ENCODE data around the gene MLYCD. TPM values are rescaled to one million over a fixed set of nuclear protein-coding genes. Genes with fewer than 3 reads are reported as not detected.
"Not testable (repeated sequence)": the region's sequence is repeated elsewhere in the genome, so short reads cannot be mapped to it uniquely, and the experiment has no call there.

MLYCD gene
- total RNA-seq, 1 donor from 2014 or later = 7.4 TPM

DNA sequence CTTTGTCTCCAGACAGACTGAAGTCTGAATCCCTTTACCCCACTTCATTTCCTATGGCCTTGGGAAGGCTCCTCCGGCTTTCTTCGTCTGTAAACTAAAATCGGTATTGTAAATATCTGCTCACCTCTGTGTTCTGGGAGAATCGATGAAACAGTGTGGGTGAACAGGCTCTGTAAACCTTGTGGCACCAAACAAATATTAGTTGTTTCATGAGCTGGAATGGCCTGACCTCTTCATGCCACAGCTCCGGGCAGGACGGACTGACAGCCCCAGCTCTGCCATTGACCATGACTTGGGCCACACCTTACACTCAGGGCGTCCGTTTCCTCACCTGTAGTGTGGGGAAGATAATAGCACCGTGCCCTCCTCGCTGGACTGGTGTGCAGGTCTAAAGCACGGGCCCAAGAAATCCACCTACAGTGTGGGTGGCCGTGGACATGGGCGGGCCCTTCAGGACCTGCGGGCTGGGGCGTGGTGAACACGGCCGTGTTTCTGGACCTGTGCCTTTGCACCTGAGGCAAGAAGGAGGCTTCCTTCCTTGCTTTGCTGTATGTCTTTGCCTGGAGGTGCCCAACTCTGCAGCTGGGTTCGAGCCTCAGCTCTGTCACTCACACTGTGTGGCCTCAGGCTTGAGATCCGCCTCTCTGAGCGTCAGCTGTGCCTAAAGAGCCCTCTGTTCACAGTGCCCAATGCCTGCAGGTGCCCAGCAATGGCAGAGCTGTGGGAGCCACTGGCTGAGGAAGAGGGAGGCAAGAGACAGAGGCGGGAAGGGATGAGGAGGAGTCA lies 48.1 kb downstream of the MLYCD start:
- no peak overlapping the region for H3K27ac Mint-ChIP-seq
- no peak for DNase-seq (ENCODE audit: low spot score in 2 of 2, unreplicated experiment in 2 of 2)
- H3K27me3 Mint-ChIP-seq (ENCODE audit: low read depth) = no peaks in the 10 kb centered on the region
- no peaks in the 10 kb centered on the region for H3K9me3 Mint-ChIP-seq
- H3K4me1 Mint-ChIP-seq = no peaks in the 10 kb centered on the region
- no peaks in the 10 kb centered on the region for H3K36me3 Mint-ChIP-seq
- H3K4me3 Mint-ChIP-seq = no peak overlapping the region
- TF ChIP-seq, protein P1, sequence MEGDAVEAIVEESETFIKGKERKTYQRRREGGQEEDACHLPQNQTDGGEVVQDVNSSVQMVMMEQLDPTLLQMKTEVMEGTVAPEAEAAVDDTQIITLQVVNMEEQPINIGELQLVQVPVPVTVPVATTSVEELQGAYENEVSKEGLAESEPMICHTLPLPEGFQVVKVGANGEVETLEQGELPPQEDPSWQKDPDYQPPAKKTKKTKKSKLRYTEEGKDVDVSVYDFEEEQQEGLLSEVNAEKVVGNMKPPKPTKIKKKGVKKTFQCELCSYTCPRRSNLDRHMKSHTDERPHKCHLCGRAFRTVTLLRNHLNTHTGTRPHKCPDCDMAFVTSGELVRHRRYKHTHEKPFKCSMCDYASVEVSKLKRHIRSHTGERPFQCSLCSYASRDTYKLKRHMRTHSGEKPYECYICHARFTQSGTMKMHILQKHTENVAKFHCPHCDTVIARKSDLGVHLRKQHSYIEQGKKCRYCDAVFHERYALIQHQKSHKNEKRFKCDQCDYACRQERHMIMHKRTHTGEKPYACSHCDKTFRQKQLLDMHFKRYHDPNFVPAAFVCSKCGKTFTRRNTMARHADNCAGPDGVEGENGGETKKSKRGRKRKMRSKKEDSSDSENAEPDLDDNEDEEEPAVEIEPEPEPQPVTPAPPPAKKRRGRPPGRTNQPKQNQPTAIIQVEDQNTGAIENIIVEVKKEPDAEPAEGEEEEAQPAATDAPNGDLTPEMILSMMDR (IDR thresholded peaks at IDR 0.05; ENCODE audit: unreplicated experiment) = no peak

DNA sequence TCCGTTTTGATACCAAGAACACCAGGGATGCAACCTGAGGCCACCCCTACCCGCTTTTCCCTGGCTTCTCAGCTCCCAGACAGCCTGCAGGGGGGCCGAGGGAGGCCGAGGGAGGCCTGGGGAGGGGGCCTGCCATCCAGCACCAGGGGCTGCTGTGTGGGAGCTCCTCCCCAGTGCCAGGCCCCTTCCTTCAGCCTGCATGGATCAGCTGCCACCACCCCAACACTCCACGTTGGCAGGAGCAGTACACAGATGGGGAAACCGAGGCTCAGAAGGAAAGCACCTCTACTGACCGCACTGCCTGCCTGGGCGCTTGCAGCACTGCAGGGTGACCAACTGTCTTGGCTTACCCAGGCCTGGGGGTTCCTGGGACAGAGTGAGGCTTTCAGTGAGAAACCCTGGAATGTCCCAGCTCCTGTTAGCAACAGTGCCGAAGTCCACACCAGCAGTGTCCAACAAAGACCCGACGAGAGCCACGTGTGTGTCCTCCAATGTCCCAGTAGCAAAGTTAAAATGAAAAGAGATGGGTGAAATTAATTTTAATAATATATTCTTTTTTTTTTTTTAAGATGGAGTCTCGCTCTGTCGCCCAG lies 48.8 kb downstream of the MLYCD start:
- no peaks in the 10 kb centered on the region for H3K27me3 Mint-ChIP-seq (ENCODE audit: low read depth)

DNA sequence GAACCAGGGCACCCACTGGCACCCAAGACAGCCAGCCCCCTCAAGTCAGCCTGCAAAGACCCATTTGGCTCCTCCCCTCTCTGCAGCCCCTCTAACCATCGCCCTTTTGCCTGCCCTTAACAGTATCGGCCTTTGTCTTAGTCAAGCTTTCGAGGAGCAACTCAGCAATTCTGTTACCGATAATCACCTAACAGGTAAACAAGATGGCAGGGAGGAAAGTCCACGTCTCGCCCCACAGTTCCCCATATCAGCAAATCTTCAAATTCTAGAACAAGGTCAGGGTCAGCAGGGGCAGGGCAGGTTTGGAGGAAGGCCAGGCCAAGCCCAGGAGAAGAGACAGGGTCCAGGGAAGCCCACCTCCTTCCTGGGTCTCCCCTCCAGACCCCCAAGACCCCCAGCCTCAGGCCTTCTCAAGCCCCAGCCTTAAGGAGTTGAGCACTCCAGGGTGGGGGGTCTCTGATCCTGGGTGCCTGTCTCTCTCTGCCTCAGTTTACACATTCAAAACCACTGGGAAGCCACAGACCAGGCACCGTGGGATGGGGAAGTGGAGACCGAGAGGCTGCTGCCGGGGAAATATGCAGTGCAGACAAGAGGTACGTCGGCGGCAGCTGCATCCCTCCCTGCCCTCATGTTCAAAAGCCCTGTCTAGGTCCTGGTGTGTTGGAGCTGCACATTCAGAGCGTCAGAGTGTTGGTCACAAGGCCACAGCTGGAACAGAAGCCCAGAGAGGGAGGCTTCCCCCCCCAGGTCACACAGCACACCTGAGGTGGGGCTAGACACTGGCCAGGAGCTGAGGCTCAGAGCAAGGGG lies 50.2 kb downstream of the MLYCD start:
- no peak for DNase-seq (ENCODE audit: low spot score in 2 of 2, unreplicated experiment in 2 of 2)
- TF ChIP-seq, protein P1 (IDR thresholded peaks at IDR 0.05; ENCODE audit: unreplicated experiment) = no peak
- Mint-ChIP-seq H3K27me3 (ENCODE audit: low read depth) (no peaks in the 10 kb centered on the region), H3K4me1 (peaks cover 10% of the 10 kb centered on the region), H3K4me3 (no peak overlapping the region), H3K36me3 (no peaks in the 10 kb centered on the region), H3K9me3 (no peaks in the 10 kb centered on the region), H3K27ac (peak overlapping the region; percentile 12)

More for the DNA sequence above, 48.8 kb downstream of the MLYCD start:
- TF ChIP-seq, protein P1 (IDR thresholded peaks at IDR 0.05; ENCODE audit: unreplicated experiment) = no peak
- DNase-seq (ENCODE audit: low spot score in 2 of 2, unreplicated experiment in 2 of 2) = no peak
- Mint-ChIP-seq H3K4me3 (no peak overlapping the region), H3K36me3 (no peaks in the 10 kb centered on the region), H3K27ac (no peak overlapping the region), H3K9me3 (no peaks in the 10 kb centered on the region), H3K4me1 (no peaks in the 10 kb centered on the region)

DNA sequence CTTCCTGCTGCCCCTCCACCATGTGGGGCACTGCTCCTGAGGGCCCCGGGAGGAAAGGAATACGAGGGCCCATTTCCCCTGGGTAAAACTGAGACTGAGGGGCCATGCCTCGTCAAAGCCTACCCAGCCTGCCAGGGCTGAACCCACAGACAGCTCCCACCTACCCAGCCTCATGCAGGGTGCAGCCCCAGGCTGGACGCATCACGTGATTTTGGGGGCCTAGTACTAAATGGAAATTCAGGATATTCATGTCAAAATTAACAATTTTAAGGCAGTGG lies 50.7 kb downstream of the MLYCD start:
- H3K27me3 Mint-ChIP-seq (ENCODE audit: low read depth) = peaks cover 1% of the 10 kb centered on the region
- no peaks in the 10 kb centered on the region for H3K9me3 Mint-ChIP-seq
- no peak overlapping the region for H3K27ac Mint-ChIP-seq
- DNase-seq (ENCODE audit: low spot score in 2 of 2, unreplicated experiment in 2 of 2) = no peak
- peaks cover 15% of the 10 kb centered on the region for H3K4me1 Mint-ChIP-seq
- no peaks in the 10 kb centered on the region for H3K36me3 Mint-ChIP-seq
- TF ChIP-seq, protein P1 (IDR thresholded peaks at IDR 0.05; ENCODE audit: unreplicated experiment) = no peak
- no peak overlapping the region for H3K4me3 Mint-ChIP-seq

DNA sequence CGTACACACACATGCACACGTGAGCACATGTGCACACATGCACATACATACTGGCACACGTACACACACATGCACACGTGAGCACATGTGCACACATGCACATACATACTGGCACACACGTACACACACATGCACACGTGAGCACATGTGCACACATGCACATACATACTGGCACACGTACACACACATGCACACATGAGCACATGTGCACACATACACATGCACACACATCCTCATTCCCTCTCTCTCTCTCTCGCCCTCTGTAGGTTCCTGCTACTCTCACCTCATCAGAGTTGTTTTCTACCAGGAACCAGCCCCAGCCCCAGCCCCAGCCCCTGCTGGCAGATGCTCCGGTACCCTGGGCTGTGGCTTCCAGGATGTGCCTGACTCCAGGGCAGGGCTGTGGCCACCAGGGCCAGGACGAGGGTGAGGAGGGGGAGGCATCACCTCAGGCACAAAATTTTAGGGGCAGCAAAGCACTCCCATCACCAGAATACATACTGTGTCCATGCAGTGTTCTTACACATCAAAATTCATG lies 52.0 kb downstream of the MLYCD start:
- H3K4me3 Mint-ChIP-seq; H3K27me3 Mint-ChIP-seq (ENCODE audit: low read depth); H3K9me3 Mint-ChIP-seq; H3K36me3 Mint-ChIP-seq; DNase-seq (ENCODE audit: low spot score in 2 of 2, unreplicated experiment in 2 of 2); H3K27ac Mint-ChIP-seq: not testable (repeated sequence)
- peaks cover 16% of the 10 kb centered on the region for H3K4me1 Mint-ChIP-seq

DNA sequence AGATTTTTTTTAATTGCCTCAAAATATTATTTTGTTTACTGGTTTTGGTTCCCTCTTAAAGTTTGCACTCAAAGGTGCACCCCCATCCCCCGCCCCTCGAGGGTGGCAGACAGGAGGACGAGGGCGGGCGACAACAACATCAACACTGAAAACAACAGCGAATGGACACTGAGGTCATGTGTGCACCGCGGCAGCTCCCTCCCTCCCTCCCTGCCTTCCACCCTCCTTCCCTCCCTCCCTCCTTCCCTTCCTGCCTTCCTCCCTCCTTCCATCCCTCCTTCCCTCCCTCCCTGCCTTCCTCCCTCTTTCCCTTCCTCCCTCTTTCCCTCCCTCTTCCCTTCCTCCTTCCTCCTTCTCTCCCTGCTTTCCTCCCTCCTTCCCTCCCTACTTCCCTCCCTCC lies 52.6 kb downstream of the MLYCD start:
- no peak overlapping the region for H3K27ac Mint-ChIP-seq
- DNase-seq (ENCODE audit: low spot score in 2 of 2, unreplicated experiment in 2 of 2) = no peak
- peaks cover 16% of the 10 kb centered on the region for H3K4me1 Mint-ChIP-seq
- H3K36me3 Mint-ChIP-seq = no peaks in the 10 kb centered on the region
- H3K27me3 Mint-ChIP-seq (ENCODE audit: low read depth) = peaks cover 1% of the 10 kb centered on the region
- H3K9me3 Mint-ChIP-seq = no peaks in the 10 kb centered on the region
- H3K4me3 Mint-ChIP-seq = no peak overlapping the region
- TF ChIP-seq, protein P1 (IDR thresholded peaks at IDR 0.05; ENCODE audit: unreplicated experiment) = no peak

All from mesothelial cell of epicardium (in vitro differentiated cells).